ENCODE measurements around the gene RARA.

RARA gene

GRCh38 chr17:40327735-40328385, 18.9 kb downstream of the RARA start (continued):
- TF ChIP-seq ZNF521 (tag by site-specific recombination; IDR thresholded peaks at IDR 0.05) (no peak), SETDB1 (IDR thresholded peaks at IDR 0.05; ENCODE audit: insufficient read length, low read length) (no peak), ZNF140 (tag by site-specific recombination; IDR thresholded peaks at IDR 0.05) (no peak), ZNF555 (tag by site-specific recombination; conservative IDR thresholded peaks at IDR 0.05) (no peak), ZNF214 (tag by site-specific recombination; IDR thresholded peaks at IDR 0.05; ENCODE audit: borderline replicate concordance) (no peak), TSHZ1 (tag by site-specific recombination; IDR thresholded peaks at IDR 0.05; ENCODE audit: borderline replicate concordance) (no peak), ZNF623 (tag by site-specific recombination; IDR thresholded peaks at IDR 0.05) (peak; percentile 37; the same call in 1 of the 2 replicates), ZFP41 (tag by site-specific recombination; IDR thresholded peaks at IDR 0.05; ENCODE audit: borderline replicate concordance) (no peak), ZNF248 (tag by site-specific recombination; IDR thresholded peaks at IDR 0.05) (no peak), ZNF24 (tag by site-specific recombination; IDR thresholded peaks at IDR 0.05) (no peak), ZBTB20 (tag by site-specific recombination; IDR thresholded peaks at IDR 0.05) (peak; percentile 22; the same call in 1 of the 2 replicates), ZNF174 (tag by site-specific recombination; IDR thresholded peaks at IDR 0.05) (no peak), ZNF157 (tag by site-specific recombination; IDR thresholded peaks at IDR 0.05) (no peak), PRDM10 (tag by site-specific recombination; IDR thresholded peaks at IDR 0.05) (0 out of 2 replicates have a peak, but pooled peaks have one; percentile 29), ZBTB49 (tag by site-specific recombination; IDR thresholded peaks at IDR 0.05; ENCODE audit: low read depth) (no peak), ZNF404 (tag by site-specific recombination; IDR thresholded peaks at IDR 0.05) (no peak), ZNF670 (tag by site-specific recombination; IDR thresholded peaks at IDR 0.05; ENCODE audit: low read depth) (no peak), ZNF707 (tag by site-specific recombination; IDR thresholded peaks at IDR 0.05) (no peak), ZNF596 (tag by site-specific recombination; IDR thresholded peaks at IDR 0.05) (no peak), PRDM2 (tag by site-specific recombination; IDR thresholded peaks at IDR 0.05; ENCODE audit: borderline replicate concordance) (no peak), ZNF398 (tag by site-specific recombination; IDR thresholded peaks at IDR 0.05) (peak; percentile 75), GLI4 (tag by site-specific recombination; IDR thresholded peaks at IDR 0.05) (no peak)
